Stimulated activated memory B cell treated with anti-CD40 and anti-IgM and Interleukin-4, amounts not matched to agents 10 μg/mL and 1 μg/mL and 100 μg/mL, for 72 hours (primary cell): ENCODE measurements around the gene ELAVL1.

Source experiments
- ATAC-seq: fragments of 150-1000 bp; cut with Tn5 transposase; 2 replicates; pipeline ENCODE4 v1.10.0; 2021
- H3K27ac Mint-ChIP-seq: one replicate; pipeline ENCODE4 v1.8.0; 2022; ENCODE audit warnings: mild to moderate bottlenecking, mixed read lengths
- H3K27me3 Mint-ChIP-seq: one replicate; pipeline ENCODE4 v1.8.0; 2022; ENCODE audit warnings: mixed read lengths
- H3K36me3 Mint-ChIP-seq: one replicate; pipeline ENCODE4 v1.8.0; 2022; ENCODE audit warnings: mixed read lengths
- H3K4me1 Mint-ChIP-seq: one replicate; pipeline ENCODE4 v1.8.0; 2022; ENCODE audit warnings: mixed read lengths
- H3K4me3 Mint-ChIP-seq: one replicate; pipeline ENCODE4 v1.8.0; 2022; ENCODE audit warnings: mild to moderate bottlenecking, moderate library complexity, mixed read lengths
- H3K9me3 Mint-ChIP-seq: one replicate; pipeline ENCODE4 v1.8.0; 2022; ENCODE audit warnings: mixed read lengths

ELAVL1 gene

DNA sequence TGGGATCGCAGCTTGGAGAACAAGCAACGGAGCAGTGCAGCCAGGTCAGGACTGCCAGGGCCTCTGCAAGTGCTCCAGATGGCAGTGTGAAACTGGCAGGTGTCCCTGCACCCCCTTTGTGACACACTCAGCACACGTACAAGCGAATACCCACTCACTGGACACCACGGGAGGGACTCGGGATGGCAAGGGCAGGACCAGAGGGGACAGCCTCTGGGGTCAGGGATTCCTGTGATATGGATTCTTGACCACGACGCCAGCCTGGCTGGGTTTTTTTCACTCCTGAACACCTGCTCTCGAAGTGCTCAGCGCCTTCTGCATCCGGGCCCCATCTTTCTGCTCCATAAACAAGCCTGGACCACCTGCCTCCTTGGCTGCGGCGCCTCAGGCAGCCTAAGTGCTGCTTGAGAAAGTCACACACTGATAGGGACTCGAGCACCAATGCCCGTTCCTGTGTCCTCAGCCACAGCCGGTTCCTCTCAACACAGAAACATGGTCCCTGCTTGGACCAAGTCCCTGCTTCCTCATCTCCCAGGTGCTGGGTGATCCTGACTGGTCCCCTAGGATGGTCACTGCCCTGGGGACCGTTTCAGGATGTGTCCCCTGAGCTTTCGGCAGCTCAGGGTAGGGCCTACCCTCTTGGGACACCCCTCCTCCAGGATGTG lies 22.0 kb downstream of the ELAVL1 start:
- Mint-ChIP-seq H3K36me3 (peaks cover 56% of the 10 kb centered on the region), H3K4me3 (no peak overlapping the region), H3K4me1 (peaks cover 20% of the 10 kb centered on the region), H3K9me3 (no peaks in the 10 kb centered on the region), H3K27ac (no peak overlapping the region), H3K27me3 (no peaks in the 10 kb centered on the region)
- no peak for ATAC-seq

DNA sequence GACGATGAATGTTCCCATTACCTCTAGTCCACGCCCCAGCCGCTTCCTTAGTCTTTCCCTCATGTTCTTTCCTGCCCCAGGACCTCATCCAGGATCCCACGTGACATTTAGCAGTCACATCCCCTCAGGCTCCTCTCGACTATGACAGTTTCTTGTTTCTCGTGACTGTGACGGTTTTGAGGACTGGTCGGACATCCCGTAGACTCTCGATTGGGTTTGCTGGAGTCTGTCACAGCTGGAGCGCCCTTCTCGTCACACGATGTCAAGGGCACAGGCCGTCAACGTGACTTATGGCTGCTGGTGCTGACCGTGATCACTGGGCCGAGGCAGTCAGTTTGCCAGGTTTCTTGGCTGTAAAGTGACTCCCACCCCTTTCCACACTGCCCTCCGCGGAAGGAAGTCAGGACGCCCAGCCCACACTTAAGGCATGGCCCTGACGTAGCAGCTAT lies 22.8 kb downstream of the ELAVL1 start:
- Mint-ChIP-seq H3K36me3 (peaks cover 49% of the 10 kb centered on the region), H3K4me1 (peaks cover 12% of the 10 kb centered on the region)

DNA sequence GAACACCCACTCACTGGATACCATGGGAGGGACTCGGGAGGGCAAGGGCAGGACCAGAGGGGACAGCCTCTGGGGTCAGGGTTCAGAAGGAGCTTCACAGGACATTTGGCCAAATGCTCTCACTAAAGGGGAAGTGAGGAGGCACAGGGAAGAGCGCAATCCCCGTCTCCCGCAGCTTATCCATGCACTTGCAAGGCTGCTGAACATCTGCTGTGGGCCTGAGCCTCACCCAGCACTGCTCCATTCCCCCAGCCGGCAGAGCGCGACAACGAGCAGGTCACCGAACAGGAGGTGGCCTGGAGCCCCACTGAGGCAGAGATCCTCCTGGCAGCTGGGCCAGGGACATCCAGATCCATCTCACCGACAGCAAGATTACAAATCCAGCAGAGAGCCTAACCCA lies 23.3 kb downstream of the ELAVL1 start:
- no peak for ATAC-seq
- Mint-ChIP-seq H3K4me1 (peaks cover 8% of the 10 kb centered on the region), H3K27ac (no peak overlapping the region), H3K9me3 (no peaks in the 10 kb centered on the region), H3K36me3 (peaks cover 48% of the 10 kb centered on the region), H3K4me3 (no peak overlapping the region), H3K27me3 (no peaks in the 10 kb centered on the region)

More for the DNA sequence above, 22.8 kb downstream of the ELAVL1 start:
- Mint-ChIP-seq H3K27ac (no peak overlapping the region), H3K9me3 (no peaks in the 10 kb centered on the region), H3K4me3 (no peak overlapping the region), H3K27me3 (no peaks in the 10 kb centered on the region)
- no peak for ATAC-seq

DNA sequence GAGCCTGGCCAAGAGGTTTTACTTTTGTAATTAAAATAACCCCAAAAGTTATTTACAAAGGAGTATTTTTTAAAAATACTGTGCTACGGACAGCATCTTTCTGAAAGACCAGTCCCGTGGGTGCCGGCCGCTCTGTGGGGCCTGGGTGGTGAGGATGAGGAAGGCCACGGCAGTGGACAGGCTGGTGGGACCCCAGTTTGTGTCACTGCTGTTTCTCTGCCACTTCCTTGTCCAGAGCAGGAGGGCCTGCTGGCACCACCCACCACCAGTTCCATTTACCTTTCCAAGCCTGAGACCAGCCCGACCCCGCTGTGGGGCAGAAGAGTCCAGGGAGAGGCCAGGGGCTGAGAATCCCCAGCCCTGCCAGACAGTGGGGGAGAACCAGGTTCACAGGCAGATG lies 23.8 kb downstream of the ELAVL1 start:
- Mint-ChIP-seq H3K27ac (no peak overlapping the region), H3K36me3 (peaks cover 53% of the 10 kb centered on the region), H3K4me1 (peaks cover 8% of the 10 kb centered on the region), H3K27me3 (no peaks in the 10 kb centered on the region), H3K4me3 (no peak overlapping the region), H3K9me3 (no peaks in the 10 kb centered on the region)
- no peak for ATAC-seq

DNA sequence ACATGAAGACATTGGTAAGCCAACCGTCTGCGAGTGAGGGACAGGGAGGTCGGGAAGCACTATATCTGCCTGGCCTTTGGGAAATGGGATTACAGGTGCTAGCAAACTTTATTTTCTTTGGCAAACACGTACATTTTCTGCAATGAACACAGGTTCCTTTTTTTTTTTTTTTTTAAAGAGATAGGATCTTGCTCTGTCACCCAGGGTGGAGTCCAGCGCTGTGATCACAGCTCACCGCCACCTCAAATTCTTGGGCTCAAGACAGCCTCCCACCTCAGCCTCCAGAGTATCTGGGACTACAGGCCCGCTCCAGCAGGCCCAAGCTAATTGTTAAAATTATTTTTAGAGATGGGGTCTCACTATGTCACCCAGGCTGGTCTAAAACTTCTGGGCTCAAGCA lies 24.2 kb downstream of the ELAVL1 start:
- Mint-ChIP-seq H3K4me1 (peaks cover 5% of the 10 kb centered on the region), H3K36me3 (peaks cover 50% of the 10 kb centered on the region), H3K27me3 (no peaks in the 10 kb centered on the region), H3K27ac (no peak overlapping the region), H3K4me3 (no peak overlapping the region), H3K9me3 (no peaks in the 10 kb centered on the region)
- no peak for ATAC-seq

DNA sequence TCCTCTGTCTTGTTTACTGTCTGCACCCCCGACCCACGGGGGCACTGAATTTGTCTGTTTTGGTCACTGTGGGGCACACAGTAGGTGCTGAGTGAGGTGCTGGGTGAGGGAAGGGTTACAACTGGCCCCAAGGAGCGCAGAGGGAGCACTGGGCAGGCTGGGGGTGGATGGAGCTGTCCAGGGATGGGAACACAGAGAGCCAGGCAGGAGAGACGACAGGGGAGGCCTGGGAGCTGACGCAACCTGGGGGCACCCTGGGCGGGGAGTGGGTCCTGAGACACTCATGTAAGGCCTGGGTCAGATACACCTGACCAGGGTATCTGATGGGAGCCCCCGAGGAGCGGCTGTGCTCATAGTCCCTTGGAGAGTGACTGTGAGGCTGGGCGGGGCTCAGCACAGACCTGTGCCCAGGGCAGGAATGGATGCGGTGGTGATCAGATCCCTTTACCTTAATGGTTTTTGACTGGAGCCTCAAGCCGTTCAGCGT lies 24.8 kb downstream of the ELAVL1 start:
- peaks cover 46% of the 10 kb centered on the region for H3K36me3 Mint-ChIP-seq

DNA sequence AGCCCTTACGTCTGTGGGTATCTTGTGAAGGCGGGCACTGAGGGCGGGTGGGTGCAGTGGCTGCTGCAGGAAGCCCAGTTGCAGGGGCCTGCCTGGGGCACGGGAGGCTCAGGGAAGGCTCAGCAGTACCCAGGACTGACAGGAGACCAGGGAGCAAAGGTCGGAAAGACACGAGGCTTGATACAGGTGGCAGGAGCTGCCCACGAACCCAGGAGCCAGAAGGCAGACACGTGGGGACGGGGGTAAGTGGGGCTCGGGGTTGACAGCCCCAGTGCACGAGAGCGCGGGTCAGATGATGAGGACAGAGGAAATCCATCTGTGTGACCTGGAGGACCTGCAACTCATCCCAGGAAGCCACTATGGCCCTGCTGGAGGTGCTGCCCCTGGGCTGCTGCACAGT lies 25.3 kb downstream of the ELAVL1 start:
- Mint-ChIP-seq H3K36me3 (peaks cover 46% of the 10 kb centered on the region), H3K4me3 (no peak overlapping the region)

More for the DNA sequence above, 24.8 kb downstream of the ELAVL1 start:
- no peak overlapping the region for H3K27ac Mint-ChIP-seq
- no peaks in the 10 kb centered on the region for H3K4me1 Mint-ChIP-seq
- no peak for ATAC-seq
- no peaks in the 10 kb centered on the region for H3K27me3 Mint-ChIP-seq
- H3K9me3 Mint-ChIP-seq, result no peaks in the 10 kb centered on the region
- H3K4me3 Mint-ChIP-seq, result no peak overlapping the region

DNA sequence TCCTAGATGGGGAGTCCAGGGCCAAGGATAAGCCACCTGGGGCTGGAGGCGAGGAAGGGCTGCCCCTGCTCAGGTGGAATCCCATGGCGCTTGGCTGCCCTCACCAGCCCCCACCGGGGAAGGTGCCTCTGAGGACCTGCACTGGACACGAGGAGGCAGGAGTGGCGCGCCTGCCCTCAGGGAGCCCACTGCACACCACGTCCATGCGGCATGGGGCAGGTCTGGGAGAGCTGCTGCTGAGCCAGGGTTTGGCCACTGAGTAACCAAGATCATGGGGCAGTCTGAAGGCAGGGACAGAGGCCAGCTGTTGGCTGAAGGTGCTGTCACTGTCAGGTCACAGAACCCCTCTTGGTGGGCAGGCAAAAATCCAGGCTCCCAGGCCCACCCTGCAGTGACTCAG lies 25.9 kb downstream of the ELAVL1 start:
- H3K4me1 Mint-ChIP-seq, result no peaks in the 10 kb centered on the region

More for the DNA sequence above, 25.3 kb downstream of the ELAVL1 start:
- Mint-ChIP-seq H3K27me3 (no peaks in the 10 kb centered on the region), H3K27ac (no peak overlapping the region), H3K9me3 (no peaks in the 10 kb centered on the region), H3K4me1 (no peaks in the 10 kb centered on the region)
- no peak for ATAC-seq

DNA sequence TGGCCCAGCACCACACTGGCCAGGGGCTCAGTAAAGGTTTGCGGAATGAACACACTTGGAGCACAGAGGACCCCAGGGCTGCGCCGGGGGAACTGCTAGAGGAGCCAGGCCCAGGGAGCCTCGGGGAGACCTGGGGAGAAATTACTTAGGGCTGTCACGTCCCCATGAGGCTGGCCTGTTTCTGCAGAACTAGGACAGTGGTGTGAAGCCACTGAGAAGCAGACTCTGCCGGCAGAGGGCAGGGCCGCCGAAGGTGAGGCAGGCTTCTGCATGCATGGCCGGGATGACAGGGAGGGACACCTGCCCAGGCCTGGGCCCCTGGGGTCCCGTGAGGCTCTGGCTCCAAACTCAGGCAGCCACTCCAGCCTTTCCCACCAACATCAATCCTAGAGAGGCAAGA lies 26.4 kb downstream of the ELAVL1 start:
- H3K9me3 Mint-ChIP-seq, result no peaks in the 10 kb centered on the region
- peaks cover 47% of the 10 kb centered on the region for H3K36me3 Mint-ChIP-seq

More for the DNA sequence above, 25.9 kb downstream of the ELAVL1 start:
- ATAC-seq, result no peak
- Mint-ChIP-seq H3K4me3 (no peak overlapping the region), H3K9me3 (no peaks in the 10 kb centered on the region), H3K36me3 (peaks cover 47% of the 10 kb centered on the region), H3K27ac (no peak overlapping the region), H3K27me3 (no peaks in the 10 kb centered on the region)

DNA sequence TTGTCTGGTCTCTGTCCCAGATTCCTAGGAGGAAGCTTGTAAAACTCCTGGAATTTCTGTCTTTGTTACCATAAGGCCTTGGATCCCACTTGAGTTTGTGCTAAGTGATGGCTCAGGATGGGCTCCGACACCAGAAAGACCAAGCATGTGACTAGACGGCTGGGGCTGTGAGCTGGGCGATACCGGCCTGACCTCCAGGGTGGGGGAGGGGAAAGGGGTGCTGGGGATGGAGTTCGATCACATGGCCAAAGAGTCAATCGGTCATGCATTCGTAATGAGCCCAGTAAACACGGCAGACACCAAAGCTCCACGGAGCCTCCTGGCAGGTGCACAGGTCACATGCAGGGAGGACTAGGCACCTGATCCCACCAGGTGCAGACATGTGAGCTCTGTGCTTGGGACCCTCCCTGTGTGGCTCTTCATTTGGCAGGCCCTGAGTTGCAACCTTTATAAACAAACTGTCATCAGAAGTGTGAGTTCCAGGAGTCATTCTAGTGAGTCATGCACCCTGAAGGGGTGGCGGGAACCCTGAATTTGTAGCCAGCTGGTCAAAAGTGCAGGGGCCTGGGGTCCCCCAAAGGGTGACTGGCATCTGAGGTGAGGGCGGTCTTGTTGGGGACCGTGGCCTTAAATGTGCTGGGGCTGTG lies 27.1 kb downstream of the ELAVL1 start:
- no peak for ATAC-seq
- H3K4me3 Mint-ChIP-seq, result no peak overlapping the region

More for the DNA sequence above, 26.4 kb downstream of the ELAVL1 start:
- Mint-ChIP-seq H3K4me3 (no peak overlapping the region), H3K27ac (no peak overlapping the region), H3K4me1 (no peaks in the 10 kb centered on the region), H3K27me3 (no peaks in the 10 kb centered on the region)
- no peak for ATAC-seq

DNA sequence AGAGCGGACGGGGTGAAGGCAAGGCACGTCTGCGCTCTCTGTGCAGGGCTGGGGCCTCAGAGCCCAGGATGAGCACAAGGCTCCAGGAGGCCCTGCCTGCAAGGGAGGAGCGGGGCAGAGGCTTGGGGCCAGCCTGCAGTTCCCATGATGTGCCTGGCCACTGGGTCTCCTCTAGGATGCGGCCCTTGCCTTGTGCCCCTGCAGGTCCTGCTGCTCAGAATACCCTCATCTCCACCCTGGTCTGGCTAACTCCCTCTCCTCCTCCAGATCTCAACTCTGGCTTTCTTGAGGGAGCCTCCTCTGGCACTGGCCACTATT lies 27.8 kb downstream of the ELAVL1 start:
- H3K36me3 Mint-ChIP-seq, result peaks cover 47% of the 10 kb centered on the region
- H3K4me3 Mint-ChIP-seq, result no peak overlapping the region
- no peaks in the 10 kb centered on the region for H3K27me3 Mint-ChIP-seq
- H3K9me3 Mint-ChIP-seq, result no peaks in the 10 kb centered on the region
- no peaks in the 10 kb centered on the region for H3K4me1 Mint-ChIP-seq
- no peak overlapping the region for H3K27ac Mint-ChIP-seq
- ATAC-seq, result no peak

More for the DNA sequence above, 27.1 kb downstream of the ELAVL1 start:
- Mint-ChIP-seq H3K36me3 (peaks cover 48% of the 10 kb centered on the region), H3K4me1 (no peaks in the 10 kb centered on the region), H3K27me3 (no peaks in the 10 kb centered on the region), H3K27ac (no peak overlapping the region), H3K9me3 (no peaks in the 10 kb centered on the region)

DNA sequence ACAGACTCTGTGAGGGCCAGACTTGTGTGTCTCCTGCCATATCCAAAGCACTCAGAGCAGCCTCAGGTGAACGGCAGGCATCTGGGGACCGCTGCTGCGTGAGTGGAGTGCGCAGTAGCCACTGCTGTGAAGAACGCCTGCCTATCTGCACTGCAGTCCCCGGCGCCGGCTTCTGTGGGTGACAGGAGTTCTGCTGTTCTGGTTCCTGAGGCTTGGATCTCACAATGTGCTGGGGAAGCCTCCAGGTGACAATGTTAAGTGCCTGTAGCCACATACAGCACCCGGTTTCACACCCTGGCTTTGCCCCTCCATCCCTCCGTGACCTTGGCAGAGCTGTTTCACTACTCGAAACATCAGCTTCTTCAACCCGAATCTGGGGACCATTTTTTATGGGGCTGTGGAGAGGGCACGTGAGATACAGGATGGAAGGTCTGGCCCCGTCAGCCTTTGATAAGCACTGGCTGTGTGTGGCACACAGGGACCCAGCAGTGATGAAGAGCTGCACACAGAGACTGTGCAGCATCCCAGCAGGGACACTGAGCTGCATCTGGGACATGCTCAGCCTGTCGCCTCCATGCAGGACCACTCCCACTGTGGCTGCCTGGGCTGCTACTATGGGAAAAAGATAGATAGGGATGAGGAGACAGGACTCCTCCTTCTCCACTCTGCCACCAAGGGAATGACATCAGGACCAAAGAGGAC lies 28.3 kb downstream of the ELAVL1 start:
- no peak overlapping the region for H3K27ac Mint-ChIP-seq
- no peaks in the 10 kb centered on the region for H3K4me1 Mint-ChIP-seq
- peaks cover 41% of the 10 kb centered on the region for H3K36me3 Mint-ChIP-seq
- H3K9me3 Mint-ChIP-seq, result no peaks in the 10 kb centered on the region
- no peak overlapping the region for H3K4me3 Mint-ChIP-seq
- no peak for ATAC-seq
- H3K27me3 Mint-ChIP-seq, result no peaks in the 10 kb centered on the region

DNA sequence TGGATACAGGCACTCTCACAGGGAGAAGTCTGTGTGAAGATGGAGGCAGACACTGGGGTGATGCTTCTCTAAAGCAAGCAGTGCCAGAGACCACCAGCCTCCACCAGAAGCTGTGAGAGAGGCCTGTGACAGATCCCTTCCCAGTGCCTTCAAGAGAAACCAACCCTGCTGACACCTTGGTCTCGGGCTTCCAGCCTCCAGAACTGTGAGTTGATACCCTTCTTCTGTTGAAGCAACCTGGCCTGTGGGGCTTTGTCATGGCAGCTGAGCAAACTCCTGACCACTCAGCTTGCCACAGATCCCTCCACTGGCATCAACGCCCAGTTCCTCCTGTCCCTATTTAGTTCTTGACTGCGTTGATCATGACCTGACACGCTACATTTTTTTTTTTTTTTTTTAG lies 29.0 kb downstream of the ELAVL1 start:
- Mint-ChIP-seq H3K36me3 (peaks cover 39% of the 10 kb centered on the region), H3K4me3 (no peak overlapping the region), H3K27ac (no peak overlapping the region), H3K4me1 (no peaks in the 10 kb centered on the region), H3K27me3 (no peaks in the 10 kb centered on the region), H3K9me3 (no peaks in the 10 kb centered on the region)
- ATAC-seq, result no peak

DNA sequence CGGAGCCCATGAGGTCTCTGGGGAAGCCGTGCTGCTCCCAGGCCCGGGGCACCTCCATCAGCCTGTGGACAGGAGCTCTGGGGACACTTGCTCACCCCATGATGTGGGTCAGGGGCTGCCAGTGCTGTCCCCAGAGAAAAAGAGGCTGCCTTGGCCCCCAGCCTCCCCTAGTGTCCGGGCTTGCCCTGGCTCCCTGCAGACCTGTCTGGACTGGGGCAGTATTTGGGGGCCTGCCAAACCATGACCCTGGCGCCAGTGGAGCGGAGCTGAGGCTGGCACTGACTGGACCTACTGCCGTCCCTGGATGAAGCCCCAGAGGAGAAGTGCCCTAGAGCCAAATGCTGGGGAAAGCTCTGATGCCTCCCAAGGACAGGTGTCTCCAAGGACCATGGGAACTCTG lies 30.4 kb downstream of the ELAVL1 start:
- Mint-ChIP-seq H3K27ac (no peak overlapping the region), H3K9me3 (no peaks in the 10 kb centered on the region), H3K27me3 (no peaks in the 10 kb centered on the region), H3K36me3 (peaks cover 35% of the 10 kb centered on the region), H3K4me1 (no peaks in the 10 kb centered on the region), H3K4me3 (no peak overlapping the region)
- ATAC-seq, result no peak

DNA sequence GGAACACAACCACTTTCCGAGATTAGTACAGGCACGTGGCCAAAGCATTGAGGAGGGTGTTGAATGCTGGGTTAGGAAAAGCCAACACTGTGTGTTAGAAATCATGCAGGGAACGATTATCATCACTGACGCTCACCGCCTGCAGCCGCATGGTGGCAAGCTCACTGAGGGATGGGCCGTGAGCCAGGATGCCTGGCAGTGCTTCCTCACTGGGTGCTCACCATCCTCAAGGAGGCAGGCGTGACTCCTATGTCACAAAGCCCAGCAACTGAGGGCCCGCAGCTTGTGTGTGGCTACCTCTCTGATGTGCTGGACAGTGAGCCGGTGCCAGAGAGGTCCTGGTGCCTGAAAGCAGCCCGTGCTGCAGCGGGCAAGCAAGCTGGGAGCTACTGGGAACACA lies 31.6 kb downstream of the ELAVL1 start:
- Mint-ChIP-seq H3K9me3 (no peaks in the 10 kb centered on the region), H3K4me3 (no peak overlapping the region), H3K27me3 (no peaks in the 10 kb centered on the region), H3K4me1 (no peaks in the 10 kb centered on the region), H3K27ac (no peak overlapping the region), H3K36me3 (peaks cover 32% of the 10 kb centered on the region)
- ATAC-seq, result no peak
